GM19043 (cell line): ENCODE data around the gene ARRB1.
"Not testable (repeated sequence)": the region's sequence is repeated elsewhere in the genome, so short reads cannot be mapped to it uniquely, and the experiment has no call there.

ENCODE experiments used
- ATAC-seq: cut with Tn5 transposase; IDR thresholded peaks from one replicate; pipeline ENCODE4 v1.9.1; 2021; ENCODE audit warnings: low read depth; ENCODE audit not compliant: unreplicated experiment

The ARRB1 gene

DNA sequence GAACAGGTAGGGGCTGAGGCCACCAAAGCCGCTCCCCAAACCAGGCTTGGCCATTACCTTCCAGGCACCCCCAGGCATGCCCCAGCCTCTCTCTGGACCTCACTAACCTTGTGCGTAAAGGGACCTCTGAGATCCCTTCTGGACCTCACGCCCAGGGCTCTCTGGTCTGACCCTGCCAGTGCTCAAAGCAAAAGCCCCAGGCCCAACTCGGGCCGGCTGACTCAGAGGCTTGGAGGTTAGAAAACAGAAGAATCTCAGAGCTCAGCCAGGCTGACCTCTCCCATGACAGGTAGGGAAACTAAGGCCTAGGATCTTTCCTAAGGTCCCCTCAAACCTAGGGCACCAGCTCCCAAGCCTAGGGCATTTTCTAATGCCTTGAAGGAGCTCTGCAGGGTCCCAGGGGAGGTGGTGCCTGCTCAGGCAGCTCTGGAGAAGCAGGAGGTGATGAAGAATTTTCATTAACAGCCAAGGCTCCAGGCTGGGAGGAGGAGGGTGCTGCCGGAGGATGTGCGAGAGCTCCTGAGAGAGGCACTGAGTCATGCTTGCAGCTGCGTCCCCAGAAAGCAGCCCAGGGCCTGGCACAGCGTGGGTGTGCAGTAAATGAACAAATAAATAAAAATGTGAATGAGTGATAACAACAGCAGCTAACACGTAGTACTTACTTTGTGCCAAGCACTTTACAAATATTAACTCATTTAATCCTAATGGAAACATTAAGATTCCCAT lies 25.6 kb downstream of the ARRB1 start:
- no peak for ATAC-seq

DNA sequence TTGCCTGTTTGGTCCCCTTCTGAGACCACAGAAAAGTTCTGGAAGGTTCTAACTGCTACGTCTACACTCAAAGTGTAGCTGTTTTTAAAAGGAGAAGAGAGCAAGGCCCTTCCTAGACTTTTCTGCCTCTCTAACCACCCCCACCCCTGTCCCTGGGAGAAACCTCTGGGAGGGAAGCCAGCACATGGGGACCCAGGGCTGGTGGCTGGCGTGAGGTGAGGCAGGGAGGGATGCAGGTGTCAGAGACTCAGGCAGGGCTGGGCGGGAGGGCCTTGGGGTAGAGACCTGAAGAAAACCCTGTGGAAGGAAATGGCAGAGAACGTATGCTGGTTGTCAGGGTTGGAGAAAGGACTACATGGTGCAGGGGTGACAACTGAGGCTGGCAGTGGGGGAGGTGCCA lies 26.7 kb downstream of the ARRB1 start:
- no peak for ATAC-seq

GRCh38 chr11:75324189-75324588 lies 27.3 kb downstream of the ARRB1 start:
- ATAC-seq, result no peak

GRCh38 chr11:75323609-75324008 lies 27.9 kb downstream of the ARRB1 start:
- ATAC-seq, result no peak

DNA sequence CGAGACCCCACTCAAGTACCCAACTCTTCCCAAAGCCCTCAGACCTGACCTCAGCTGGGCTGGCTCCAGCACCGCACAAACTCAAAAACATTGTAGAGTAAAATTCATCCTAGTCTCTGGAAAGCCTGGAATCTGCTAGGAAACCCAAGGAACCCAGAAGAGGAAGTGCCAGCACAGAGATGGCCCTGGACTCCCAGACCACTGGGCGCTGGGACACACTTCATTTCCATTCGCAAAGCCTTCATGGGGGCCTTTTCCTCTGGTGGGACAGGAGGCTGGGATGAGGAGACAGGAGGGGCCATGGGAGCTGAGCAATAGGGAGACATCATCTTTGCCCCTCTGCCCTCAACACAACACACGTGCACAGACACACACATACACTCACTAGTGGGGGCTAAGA lies 30.8 kb downstream of the ARRB1 start:
- no peak for ATAC-seq

DNA sequence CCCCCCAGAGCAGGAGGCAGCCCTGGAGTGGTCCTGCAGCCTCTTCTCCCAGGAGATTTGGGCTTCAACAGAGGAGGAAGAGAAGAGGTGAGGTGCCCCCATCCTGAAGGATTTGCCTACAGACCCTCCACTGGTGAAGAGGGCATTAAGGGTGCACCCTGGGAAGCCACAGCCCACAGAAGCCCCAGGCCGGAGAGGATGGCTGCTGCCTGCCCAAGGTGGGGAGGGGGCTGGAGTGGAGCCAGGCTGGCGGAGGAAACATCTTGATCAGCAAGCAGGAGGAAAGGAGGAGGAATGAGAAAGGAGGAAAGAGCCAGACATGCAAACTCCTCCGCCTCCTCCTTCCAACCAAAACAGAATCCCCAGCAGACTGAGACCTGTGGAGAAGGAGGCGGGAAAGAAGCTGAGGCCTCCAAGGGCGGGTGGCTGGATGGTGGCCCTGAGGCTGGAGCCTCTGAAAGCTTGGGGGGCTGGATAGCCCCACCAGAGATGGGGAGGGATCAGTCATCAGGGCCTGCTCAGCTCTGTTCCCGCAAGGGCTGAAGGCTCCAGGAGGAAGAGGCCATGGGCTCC lies 31.3 kb downstream of the ARRB1 start:
- no peak for ATAC-seq

- ATAC-seq, result no peak
Observed at GRCh38 chr11:75319035-75319877, 32.2 kb downstream of the ARRB1 start.

DNA sequence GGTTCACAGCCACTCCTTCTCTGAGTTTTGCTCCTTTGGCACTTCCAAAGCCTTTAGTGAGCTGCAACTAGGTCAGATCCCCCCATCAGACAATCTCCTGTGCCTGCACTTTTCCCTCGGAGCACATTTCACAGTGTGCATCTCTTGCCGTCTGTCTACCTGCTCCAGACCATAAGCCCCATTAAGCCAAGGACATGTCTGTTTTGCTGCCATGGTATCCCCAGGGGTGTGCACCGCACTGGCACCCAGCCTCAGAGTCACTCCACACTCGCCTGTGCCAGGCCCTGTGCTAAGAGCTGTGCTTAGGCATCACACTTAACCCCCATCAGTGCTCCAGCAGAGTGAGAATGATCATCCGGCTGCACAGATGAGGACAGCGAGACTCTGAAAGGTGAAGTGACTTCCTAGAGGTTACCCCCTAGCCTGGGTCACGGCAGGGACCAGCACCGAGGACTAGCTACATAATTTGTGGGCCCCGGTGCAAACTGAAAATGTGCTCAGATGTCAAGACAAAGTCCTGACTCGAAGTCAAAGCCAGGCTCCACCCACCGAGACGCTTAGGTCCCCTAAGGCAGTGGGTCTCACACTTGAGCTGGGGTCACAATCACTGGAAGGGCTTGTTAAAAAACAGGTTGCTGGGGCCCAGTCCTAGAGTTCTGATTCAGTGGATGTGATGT lies 33.9 kb downstream of the ARRB1 start:
- no peak for ATAC-seq

- ATAC-seq, result no peak
Observed at GRCh38 chr11:75315439-75315805, 36.0 kb downstream of the ARRB1 start.

- ATAC-seq, result no peak
Observed at GRCh38 chr11:75314771-75315438, 36.6 kb downstream of the ARRB1 start.

- no peak for ATAC-seq
Observed at GRCh38 chr11:75313513-75314272, 37.8 kb downstream of the ARRB1 start.

- ATAC-seq, result no peak
Observed at GRCh38 chr11:75312346-75312745, 39.1 kb downstream of the ARRB1 start.

DNA sequence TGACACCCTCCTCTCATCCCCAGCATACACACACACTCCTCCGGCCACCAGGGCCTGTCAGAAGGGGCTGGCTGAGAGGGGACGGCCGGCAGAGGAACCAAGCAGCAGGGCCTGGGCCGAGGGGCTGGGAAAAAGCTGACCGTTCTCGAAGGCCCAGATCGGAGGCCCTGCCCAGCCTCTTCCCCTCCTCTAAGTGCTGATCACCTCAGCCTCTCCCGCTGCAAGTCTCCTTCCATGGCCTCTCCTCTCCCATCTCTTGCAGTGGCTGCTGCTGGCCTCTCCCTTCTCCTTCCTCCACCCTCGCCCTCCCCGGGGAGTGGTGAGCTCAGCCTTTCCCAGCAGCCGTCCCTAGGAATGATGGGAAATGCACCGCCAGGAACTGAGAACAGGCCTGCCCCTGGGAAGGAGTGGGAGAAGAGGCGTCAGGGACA lies 39.6 kb downstream of the ARRB1 start:
- ATAC-seq, result no peak

- ATAC-seq, result no peak
Observed at GRCh38 chr11:75308986-75309385, 42.5 kb downstream of the ARRB1 start.

DNA sequence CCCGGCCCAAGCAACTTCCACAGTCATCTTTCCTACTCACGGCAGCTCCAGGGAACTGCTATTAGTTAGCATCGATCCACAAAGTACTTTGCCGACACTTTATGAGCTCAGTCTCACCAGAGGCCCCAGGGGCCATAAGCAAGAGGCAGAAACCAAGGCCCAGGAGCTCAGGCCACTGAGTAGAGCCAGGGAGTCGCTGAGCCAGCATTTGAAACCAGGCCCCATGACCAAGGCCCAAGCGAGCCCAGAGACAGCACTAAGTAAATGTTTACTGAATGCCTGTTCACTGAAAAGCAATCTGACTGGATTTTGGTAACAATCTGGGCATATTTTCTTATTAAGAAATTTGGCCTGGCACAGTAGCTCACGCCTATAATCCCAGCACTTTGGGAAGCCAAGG lies 43.3 kb downstream of the ARRB1 start:
- no peak for ATAC-seq

GRCh38 chr11:75307058-75307457 lies 44.4 kb downstream of the ARRB1 start:
- ATAC-seq, result no peak

- no peak for ATAC-seq
Observed at GRCh38 chr11:75306529-75306928, 44.9 kb downstream of the ARRB1 start.

DNA sequence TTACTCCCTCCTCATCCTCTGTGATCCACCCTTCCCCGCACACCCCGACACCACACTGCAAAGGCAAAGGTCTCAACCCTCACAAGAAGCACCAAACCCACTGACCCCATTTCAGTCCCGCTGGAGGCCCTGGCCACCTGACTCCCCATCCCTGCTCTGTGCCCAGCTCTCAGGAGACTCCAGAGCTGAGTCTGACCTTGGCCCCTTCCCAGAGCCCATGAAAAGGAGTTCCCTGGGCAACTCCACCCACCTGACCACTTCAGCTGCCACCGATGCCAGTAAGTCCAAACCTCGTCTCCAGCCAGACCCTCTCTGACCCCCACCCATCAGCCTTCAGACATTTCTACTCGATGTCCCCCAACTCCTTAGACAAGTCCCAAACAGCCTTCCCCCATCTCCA lies 45.5 kb downstream of the ARRB1 start:
- ATAC-seq, result no peak

GRCh38 chr11:75305452-75305851 lies 46.0 kb downstream of the ARRB1 start:
- no peak for ATAC-seq

GRCh38 chr11:75304941-75305340 lies 46.5 kb downstream of the ARRB1 start:
- ATAC-seq, result not testable (repeated sequence)
